GM12872 (cell line): ENCODE data around the gene APCDD1.
A peak's percentile ranks its signal among the peaks of the same experiment; 100 is the strongest.

ENCODE experiments used
- CTCF ChIP-seq: IDR thresholded peaks from 3 replicates; pipeline ENCODE4 v1.5.1; 2011; ENCODE audit warnings: low read depth, mild to moderate bottlenecking, low read length, moderate library complexity; ENCODE audit not compliant: insufficient read depth

APCDD1 gene

GRCh38 chr18:10514601-10515000 is 60.2 kb downstream of the APCDD1 start:
- TF ChIP-seq CTCF = no peak

DNA sequence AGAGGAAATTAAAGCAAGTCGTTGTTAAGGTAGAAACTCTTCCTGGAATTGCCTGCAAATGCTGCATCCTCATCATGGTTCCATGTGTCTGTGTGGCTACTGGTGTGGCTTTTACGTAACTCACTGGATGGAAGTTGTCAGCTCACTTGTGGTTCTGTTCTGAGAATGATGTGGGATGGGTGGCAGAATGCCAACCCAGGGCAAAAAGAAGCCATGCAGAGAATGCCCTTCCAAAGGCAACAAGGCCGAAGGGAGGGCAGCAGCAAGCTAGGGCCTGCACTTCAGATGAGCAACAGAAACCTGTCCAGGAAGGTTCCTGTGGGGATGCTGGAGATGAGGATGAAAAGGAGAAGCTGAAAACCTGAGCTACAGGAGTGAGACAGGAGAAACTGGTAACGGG is 61.0 kb downstream of the APCDD1 start:
- no peak for TF ChIP-seq CTCF

DNA sequence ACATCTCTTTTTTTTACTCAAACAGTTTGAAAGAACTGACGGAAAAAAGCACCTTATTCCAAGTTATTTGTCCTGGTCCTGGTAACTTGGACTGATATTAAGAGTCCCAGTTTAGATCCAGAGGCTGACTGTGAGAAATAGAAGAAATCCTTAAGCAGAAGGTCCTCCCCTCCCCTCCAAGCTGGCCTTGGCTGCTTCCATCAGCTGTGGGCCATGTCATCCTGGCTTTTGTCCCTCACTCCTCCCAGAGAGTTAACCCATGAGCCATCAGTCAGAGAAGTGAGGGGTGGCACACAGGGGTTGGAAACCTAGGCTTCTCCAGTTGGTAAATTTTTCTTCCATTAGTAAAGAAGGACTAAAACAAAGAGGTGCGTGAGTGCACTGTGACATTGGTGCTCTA is 61.6 kb downstream of the APCDD1 start:
- no peak for TF ChIP-seq CTCF

DNA sequence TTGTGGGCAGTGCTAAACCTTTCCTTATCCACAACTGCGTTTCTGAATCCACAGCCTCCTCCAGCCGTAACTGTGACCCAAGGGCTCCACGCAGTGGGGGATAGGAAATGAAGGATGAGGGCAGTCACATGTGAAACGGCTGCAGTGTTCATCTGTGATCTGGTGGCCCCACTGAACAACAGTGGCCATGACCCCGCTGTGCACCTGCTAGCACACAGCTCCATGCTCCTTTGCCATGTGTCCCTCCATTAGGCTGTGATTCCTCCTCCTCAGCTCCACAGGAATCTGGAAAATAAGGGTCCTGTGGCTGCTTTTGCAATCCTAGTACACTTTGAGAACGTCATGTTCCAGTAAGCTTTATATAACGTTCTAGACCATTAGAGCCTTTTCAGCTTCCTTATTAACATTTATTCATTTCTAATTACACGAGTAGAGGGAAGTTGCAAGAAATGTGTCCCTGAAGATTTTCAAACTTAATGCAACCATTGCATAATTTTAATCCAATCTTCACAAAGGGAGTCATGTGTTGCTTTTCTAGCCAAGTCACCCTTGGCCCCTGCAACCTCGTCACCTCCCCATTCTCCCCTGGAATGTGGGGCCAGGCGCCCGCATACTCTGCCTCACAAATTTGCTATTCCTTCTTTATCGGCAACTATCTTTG is 64.3 kb downstream of the APCDD1 start:
- TF ChIP-seq CTCF = no peak

DNA sequence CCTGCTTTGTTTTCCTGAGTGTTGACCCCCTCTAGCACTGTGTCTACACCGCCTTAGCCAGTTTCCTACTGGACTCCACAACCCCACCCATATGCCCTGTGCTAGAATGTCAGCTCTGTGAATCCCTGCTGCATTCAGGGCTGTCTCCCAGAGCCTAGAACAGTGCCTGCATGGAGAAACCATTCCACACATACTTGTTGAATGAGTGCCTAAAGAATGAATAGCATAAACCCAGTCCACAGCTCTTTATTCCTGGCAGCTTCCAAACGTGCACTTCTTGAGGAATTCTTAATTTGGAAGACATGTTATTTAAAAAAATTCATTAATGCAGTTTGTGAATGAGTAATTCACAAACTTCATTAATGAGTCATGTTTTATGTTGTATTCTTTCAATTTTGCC is 64.9 kb downstream of the APCDD1 start:
- no peak for TF ChIP-seq CTCF

- peak; percentile 79 for TF ChIP-seq CTCF
These were observed 65.8 kb downstream of the APCDD1 start for GRCh38 chr18:10519999-10520935.

- no peak for TF ChIP-seq CTCF
These were observed 67.1 kb downstream of the APCDD1 start for GRCh38 chr18:10521566-10521965.
